Sigmoid colon (tissue), 4 donors: ENCODE measurements around the gene CNOT3.

Source experiments
- EP300 ChIP-seq, 4 donors: sonication (generic); formaldehyde crosslinking; IDR thresholded peaks; one replicate each; pipeline ENCODE4 v1.6.1; 2017; ENCODE audit warnings: antibody characterized with exemption in 4 of 4
- TF ChIP-seq, protein P1 (sequence below), 4 experiments: fragments of 450-650 bp in 3 of 4; fragments of 200-600 bp in 1 of 4; IDR thresholded peaks; one replicate each; pipeline ENCODE4 v1.5.1; 2016 to 2019; ENCODE audit warnings: antibody characterized with exemption in 4 of 4, mild to moderate bottlenecking in 3 of 4, moderate library complexity in 2 of 4

DNA sequence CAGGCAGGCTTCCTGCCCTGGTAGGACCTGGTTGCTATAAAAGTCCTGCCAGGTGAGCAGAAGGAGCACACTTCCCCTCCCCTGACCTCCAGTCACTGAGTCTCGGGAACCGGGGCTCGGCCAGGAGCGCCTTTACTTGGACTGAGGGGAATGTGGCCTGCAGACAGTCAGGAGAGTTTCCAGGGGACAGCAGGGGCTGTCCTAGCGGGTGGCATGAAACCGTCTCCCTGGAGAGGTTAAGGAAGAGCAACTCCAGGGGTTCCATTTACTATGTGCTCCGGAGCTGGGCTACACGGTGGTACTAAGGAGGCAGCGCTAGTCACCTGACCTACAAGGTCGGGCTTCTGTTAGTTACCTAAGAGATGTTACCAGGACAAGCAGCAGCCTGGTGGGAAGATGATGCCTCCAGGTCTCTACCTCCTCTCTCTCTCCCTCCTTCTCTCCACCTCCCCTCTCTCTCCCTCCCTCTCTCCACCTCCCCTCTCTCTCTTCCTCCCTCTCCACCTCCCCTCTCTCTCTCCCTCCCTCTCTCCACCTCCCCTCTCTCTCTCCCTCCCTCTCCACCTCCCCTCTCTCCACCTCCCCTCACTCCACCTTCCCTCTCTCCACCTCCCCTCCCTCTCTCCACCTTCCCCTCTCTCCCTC lies 4.1 kb upstream of the CNOT3 start:
- TF ChIP-seq, protein P1, sequence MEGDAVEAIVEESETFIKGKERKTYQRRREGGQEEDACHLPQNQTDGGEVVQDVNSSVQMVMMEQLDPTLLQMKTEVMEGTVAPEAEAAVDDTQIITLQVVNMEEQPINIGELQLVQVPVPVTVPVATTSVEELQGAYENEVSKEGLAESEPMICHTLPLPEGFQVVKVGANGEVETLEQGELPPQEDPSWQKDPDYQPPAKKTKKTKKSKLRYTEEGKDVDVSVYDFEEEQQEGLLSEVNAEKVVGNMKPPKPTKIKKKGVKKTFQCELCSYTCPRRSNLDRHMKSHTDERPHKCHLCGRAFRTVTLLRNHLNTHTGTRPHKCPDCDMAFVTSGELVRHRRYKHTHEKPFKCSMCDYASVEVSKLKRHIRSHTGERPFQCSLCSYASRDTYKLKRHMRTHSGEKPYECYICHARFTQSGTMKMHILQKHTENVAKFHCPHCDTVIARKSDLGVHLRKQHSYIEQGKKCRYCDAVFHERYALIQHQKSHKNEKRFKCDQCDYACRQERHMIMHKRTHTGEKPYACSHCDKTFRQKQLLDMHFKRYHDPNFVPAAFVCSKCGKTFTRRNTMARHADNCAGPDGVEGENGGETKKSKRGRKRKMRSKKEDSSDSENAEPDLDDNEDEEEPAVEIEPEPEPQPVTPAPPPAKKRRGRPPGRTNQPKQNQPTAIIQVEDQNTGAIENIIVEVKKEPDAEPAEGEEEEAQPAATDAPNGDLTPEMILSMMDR (IDR thresholded peaks at IDR 0.05): no peak
- TF ChIP-seq EP300 (IDR thresholded peaks at IDR 0.05): no peak
